Measurements from ENCODE around the gene FAR2.

DNA sequence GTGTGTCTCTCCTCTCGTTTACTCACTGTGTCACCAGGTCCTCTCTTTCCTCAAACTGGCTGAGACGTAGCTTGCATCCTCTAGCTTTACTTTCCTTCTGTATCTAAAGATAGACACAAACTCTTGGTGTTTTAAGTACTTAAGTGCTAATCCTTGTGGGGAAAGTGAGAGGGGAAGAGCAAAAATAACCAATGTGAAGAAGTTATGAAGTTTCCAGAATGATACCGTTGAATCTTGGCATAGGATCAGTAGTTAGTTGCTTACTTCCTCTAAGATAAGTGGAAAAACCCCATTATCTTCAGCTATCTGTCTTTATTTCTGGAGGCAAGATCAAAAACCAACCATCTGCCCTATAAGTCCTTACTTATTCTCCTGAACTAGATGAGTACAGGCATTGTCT, 10.6 kb downstream of the FAR2 start:
- TF ChIP-seq CTCF (IDR thresholded peaks at IDR 0.05) (no peak), POLR2A (IDR thresholded peaks at IDR 0.05) (no peak), EP300 (IDR thresholded peaks at IDR 0.05) (no peak)

Measured in tibial nerve (tissue), 4 donors.